GM19043 (cell line): ENCODE data around the gene NFIA.
"Not testable (repeated sequence)": the region's sequence is repeated elsewhere in the genome, so short reads cannot be mapped to it uniquely, and the experiment has no call there.

ENCODE experiments used
- ATAC-seq: cut with Tn5 transposase; IDR thresholded peaks from one replicate; pipeline ENCODE4 v1.9.1; 2021; ENCODE audit warnings: low read depth; ENCODE audit not compliant: unreplicated experiment

NFIA gene

DNA sequence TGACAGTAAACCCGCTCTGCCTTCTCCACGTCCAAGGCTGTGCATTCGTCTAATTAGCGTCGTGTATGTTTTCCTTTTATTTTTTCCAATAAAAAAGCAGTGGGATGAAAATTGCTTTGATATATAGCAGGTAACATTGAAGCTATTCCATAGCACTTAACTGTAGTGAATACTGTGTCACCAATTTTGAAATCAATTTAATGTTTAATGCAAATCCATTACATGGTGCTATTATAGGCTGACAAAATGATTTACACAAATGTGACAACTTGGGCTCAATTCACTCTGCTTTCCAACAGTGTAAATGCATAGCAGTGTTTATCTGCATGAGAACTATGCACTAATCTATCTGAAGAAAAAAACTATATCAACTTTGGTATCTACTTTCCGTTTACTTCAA, 377.8 kb downstream of the NFIA start:
- no peak for ATAC-seq

DNA sequence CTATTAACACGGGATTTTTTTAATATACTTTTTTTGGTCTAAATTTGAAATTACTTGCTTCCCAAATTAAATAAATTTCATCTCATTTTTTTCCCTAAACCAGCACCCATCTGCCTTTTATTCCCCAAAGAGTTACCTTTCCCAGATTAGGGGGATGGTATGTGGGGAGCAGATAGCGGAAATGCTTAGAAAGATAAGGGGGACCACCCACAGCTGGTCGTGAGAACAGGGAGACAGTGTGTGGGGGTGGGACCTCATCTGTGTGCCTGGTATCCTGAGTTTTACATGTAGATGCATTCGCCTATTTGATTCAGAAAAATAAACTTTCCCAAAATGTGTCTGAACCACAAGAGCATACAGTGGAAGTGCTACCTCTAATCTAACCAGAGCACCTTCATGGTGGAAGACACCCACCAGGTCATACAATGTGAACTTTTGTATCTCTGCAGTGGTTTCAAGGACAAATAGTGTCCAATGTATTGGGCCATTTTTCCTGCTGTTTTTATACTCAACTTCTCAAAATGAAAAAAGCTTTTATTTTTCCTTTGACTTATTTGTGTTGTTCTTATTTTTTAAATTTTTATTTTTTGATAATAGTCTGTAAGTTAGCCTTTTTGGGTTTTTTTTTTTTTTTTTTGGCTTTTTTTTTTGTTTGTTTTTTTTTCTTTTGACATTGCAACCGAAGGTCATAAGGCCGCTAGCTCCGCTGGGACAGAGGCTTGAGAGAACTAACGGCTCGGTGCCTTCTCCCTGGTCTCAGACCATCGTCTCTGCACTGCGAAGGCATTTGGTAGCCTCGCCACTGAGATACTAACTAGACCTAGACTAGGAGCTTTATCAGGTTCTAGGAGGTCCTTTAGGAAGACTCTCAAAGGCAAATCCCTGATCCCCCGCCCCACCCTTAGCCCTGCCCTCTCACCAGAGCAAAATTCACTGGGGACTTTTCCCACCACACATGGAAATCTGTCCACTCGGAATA, 379.3 kb downstream of the NFIA start:
- ATAC-seq, result no peak

DNA sequence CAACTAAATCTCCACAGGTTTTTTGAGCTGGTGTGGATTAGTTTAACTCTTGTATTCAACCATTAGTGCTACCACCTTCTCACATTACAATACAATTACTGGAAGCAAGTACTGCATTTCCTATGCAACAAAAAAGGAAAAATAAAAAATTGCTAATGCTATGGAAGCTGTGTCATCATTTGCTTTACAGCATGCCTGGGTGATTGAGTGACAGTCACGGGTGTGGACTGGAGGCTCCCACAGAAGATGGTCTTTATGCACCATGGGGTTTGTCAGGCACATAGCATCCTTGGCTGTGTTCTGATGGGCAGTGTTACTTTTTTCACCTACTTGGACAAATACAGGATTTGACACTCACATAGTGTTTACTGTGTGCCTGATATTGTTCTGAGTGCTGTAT, 380.3 kb downstream of the NFIA start:
- no peak for ATAC-seq

DNA sequence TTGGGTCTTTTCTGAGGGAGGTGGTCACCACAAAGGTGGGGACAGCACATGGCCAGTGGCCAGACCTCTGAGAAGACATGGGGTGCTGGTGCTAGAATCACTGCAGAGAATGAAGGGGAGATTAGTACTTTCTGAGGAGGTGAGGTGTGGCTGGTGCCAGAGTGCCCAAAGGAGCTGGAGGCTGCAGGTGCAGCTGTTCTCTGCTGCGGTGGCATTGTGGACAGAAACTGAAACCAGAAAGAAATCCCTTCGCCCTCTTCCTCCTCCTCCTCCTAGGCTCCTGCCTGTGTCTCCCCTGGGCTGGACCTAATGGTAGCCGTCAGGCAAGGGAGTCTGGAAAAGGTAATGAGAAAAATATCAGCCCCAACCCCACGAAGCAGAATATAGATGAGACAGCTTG, 380.9 kb downstream of the NFIA start:
- no peak for ATAC-seq

DNA sequence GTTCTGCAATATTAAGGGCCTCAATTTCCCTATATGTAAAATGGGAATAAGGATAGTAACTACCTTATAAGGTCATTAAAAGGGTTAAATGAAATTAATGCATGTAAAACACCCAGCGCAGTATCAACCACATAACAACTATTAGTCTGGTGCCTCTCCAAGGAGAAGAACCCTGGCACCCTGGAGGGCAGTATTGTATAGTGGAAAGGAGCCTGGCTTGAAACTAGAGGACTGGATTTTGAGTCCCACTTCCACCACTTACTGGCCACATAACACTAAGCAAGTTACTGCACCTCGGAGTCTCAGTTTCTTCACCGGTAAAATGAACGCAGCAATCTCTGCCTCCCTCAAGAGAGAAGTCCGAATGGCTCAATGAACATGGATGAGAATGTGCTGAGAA, 385.5 kb downstream of the NFIA start:
- ATAC-seq, result not testable (repeated sequence)

DNA sequence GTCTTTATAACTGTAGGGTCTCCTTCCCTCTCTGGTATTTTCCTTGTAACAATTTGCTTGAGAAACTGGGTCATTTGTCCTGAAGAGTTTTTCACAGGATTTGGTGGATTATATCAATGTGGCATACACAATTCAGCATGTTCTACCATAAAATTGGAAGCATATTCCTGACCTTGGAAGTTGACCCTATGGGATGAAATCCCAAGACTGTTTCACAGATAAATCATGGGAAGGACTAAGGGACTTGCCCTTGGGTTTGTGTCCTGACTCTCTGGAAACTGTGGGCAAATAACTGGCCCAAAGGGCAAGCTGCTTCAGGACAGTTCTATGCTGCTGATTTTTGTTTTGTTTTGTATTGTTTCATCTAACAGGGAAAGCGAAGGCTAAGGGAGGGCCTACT, 387.0 kb downstream of the NFIA start:
- ATAC-seq, result no peak

DNA sequence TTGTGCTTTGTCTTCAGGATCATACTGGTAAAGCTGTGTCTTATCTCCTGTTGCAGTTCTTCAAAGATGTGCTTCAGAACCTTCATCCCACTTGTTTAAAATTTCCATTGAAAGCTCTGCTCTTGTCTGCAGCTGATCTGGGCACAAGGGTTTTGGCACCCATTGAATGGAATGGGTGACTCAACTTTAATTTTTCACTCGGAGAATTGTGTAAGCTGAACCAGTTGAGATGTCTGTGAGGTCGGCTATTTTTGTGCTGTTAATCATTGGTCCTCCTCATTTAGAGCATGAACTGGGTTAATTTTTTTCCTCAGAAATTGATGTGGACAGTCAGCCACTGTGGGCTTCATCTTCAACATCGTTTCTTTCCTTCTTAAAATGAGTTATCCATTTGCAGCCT, 390.5 kb downstream of the NFIA start:
- ATAC-seq, result no peak

DNA sequence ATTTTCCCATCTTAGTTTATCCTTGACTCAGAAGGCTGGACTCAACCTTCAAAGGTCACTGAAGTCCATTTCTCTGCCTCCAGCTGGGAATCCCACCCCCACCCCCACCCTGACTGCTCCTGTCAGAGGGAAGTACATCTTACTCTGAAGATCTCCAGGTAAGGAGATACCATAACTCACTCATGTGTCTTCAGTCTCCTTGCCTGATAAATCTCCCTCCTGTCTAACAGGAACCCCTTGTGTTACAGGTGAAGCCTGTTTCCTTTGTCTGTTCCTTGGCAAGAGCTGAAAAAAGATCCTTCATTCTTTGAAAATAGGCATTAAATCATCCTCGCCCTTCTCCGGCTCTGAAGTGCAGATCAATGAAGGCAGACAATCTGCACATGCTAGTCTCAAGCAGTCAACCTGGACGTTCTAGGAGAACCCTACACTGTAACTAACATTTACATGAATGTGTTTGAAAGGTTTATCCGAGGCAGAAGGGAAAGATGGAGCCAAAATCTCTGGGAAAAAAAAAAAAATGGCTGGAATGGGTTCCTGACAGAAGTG, 392.0 kb downstream of the NFIA start:
- ATAC-seq, result no peak

DNA sequence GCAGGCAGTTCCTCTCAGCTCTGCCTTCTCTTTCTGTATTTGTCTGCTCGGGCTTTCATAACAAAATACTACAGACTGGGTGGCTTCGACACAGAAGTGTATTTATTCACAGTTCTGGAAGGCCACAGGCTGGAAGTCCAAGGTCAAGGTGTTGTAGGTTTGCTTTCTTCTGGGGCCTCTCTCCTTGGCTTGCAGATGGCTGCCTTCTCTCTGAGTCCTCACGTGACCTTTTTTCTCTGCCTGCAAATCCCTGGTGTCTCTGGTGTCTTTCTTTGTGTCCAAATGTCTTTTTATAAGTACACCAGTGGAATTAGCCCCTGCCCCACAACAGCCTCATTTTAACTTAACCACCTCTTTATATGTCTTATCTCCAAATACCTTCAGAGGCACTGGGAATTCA, 392.6 kb downstream of the NFIA start:
- ATAC-seq, result no peak

DNA sequence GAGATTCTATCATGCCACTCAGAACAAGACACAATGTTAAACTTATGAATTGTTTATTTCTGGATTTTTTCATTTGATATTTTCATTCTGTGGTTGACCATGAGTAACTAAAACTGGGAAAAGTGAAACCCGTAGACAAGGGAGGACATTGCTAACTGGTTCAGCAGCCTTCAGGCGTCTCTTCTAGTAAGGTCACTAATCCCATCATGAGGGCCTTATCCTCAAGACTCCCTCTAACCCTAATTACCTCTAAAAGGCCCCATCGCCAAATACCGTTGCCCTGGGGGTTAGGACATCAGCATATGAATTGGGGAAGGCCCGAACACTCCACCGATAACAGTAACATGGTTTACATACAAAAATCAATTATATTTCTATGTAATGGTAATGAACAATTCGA, 394.9 kb downstream of the NFIA start:
- ATAC-seq, result no peak

DNA sequence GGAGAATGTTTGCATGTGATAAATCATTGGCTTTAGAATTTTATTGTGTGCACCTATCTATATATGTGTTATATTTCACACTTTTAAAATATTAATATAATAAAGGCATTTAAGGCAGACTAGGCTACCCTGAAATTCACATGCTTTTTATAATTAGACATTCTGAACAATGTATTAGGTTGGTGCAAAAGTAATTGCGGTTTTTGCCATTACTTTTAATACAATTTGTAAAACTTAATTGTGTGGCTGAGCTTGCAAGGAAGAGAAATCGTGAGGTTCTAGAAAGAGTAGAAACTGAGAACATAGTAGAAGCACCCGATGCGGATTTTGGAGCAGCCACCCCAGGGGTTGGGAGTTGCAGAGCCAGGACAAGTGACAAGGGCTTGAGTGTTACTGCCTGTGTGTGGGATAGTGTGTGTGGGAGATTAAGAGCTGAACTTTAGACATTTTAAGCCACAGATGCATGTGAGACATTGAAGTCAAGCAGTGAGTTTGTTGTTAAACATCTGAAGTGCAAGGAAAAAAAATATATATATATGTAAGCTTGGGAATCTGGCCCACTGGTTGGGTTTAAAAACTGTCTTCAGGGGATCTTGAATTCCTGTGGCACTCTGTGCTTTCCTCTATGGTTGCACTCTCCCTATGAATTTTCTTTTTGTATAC, 398.0 kb downstream of the NFIA start:
- no peak for ATAC-seq

DNA sequence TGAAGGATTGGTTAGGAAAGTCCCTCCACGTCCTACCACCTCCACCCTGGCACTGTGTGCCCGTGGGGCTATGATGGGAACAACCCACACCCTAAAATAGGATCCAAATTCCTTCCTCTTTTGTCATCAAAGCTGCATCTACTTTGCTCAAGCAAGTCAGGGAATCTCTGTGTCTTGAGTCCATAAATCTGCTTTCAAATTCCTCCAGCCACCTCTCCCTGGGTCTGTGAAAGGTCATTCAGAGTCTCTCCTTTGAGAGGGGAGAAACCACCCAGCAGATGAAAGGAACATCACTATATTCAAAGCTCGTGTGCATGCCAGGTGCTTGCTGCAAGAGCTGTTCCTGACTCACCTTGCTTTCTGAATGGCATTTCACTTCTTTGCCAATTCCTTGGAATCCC, 399.0 kb downstream of the NFIA start:
- ATAC-seq, result no peak

DNA sequence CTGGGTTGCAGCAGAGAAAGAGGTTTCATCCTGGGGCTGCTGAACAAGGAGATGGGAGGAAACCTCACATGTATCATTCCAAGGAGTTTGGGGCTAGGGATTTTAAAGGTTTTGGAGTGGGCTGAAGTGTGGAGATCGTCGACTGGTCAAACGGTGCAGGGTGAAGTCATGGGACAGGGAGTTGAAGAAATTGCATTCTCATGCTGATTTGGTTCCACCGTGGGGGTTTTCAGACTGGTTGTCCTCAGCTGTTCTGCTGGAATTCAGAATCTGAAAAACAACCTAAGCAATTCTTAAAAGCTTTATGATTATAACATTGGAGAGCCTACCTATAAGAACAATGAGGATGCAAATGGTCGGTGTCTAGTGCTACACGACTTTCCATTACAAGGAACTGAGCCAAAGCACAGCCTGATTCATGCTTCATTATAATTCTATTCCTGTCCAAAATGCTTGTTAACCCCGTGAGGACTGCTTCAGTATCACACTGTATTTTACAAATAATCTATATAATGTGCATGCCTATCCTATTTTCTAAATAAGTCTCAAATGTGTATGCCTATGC, 399.9 kb downstream of the NFIA start:
- ATAC-seq, result no peak

DNA sequence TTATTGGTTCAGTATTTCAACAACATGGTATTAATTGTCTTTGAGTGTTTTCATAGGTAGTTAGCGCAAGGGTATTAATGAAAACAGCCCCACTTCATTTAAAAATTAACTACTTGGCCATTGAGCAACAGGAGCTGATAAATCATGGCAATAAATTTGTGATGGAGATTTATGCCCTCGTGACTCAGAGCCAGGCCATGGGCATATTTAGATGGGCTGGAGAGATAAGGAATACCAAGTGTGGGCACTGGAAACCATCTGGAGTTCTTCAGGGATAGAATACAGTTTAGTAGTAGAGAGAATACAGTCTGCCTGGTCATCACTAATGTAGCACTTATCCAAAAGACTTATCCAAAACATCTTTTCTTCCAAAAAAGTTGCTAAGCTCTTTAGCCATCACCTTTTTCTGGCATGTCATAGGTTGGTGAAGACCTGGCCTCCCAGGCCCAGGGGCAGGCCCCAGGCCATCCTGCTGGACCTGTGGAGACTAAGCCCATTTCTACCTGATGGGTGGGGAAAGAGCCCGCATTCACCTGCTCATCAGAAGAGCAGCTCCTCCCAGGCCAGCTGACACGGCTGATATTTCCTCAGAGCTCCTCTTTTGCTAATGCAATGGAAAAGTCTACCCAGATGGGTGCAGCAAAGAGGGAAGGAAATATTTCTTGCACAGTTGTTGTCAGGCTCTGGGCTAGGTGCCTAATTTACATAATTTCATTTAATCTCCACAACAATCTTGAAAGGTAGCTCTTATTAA, 404.6 kb downstream of the NFIA start:
- ATAC-seq, result no peak

DNA sequence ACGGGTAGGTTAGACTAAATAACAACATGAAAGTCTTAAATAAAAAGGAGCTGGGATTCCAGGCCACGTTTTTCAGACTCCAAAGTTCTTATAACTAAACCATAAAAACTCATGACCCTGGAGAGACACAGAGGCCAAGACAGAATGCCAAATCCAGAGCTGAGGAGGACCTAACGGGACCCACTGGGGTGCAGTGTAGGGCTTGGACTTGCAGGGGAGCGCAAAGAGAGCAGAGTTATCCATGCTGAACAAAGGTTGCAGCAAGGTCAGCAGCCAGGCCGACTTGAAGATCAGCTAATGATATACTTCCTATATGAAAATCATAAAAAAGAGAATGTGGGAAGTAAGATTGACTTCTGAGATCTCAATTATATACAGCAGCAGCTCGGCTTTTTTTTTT, 405.4 kb downstream of the NFIA start:
- no peak for ATAC-seq

DNA sequence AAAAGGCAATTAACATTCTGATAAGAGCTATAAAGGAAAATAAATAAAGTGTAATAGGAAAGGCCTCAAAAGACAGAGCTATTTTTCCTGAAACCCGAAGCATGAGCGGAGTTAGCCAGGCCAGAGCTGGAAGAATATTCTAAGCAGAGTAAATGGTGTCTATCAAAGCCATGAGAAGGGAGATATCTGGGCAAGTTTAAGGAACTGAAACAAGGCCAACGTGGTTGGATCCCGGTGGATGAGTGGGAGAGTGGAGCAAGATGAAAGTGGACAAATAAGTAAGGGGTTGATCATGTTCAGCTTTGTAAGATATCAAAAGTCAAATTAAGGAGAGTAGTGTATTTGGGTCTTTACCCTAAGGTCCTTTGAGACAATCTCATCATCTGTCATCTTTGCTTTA, 408.6 kb downstream of the NFIA start:
- ATAC-seq, result no peak

DNA sequence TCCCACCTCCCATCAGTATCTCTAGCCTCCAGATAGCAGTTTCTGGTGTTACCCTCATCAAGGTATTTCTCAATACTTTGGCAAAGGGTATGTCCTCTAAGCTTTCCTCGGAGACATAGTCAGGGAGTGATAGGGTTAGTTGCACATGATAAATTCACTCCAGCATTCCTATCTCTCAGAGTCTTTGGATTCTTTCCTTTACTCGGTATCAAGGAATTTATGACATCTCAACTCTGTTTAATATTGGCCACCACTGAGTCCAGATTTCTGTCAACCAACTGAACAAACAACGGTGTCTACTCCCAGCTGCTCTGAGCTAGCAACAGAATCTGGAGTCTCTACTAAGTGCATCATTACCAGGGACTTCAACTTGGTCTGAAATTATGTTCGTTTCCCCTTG, 409.1 kb downstream of the NFIA start:
- ATAC-seq, result no peak

DNA sequence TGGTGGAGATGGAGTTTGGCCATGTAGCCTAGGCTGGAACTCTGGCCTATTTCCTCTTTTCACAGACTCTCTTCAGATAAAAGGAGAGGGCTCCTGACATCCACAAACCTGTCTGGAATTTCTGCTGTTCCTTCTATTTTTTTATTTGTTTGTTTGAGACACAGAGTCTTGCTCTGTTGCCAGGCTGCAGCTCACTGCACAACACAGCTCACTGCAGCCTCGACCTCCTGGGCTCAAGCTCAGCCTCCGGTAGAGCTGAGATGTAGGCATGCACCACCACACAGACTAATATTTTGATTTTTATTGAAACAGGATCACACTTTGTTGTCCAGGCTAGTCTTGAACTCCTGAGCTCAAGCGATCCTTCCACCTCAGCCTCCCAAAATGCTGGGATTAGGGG, 411.6 kb downstream of the NFIA start:
- no peak for ATAC-seq

DNA sequence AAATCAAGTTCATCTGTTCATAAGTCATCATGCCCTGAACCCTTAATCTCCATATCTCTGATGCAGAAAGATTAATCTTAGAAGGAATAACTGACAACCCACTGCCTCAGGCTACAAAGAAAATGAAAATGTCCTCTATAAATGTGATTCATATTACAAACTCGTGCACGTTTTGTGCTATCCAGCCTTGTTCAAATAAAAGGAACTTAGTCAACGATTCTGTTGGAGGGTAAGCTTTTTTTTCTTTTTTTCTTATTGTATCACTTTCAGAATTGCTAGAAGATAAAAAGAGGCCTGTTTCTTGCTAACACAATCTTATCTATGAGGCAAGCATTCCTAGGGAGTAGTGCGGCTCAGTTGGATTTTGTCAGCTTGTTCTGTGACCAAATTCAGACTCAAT, 414.1 kb downstream of the NFIA start:
- no peak for ATAC-seq

DNA sequence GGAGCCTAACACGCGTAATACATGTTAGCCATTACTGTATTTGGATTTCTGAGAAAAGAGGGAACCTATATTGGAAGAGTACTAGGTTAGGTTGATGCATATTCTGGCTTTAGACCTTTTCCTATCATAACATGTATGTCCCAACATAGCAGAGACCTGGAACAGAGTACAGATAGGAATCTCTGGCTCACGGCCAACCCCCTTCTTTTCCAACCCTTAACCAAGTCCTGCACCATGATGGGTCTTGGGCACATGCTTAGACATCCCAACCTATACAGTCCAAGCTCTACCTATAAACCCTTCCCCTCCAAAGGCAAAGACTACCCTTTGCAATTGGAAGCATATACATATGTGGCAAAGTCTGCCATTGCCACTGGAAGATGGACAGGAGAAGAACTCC, 414.7 kb downstream of the NFIA start:
- ATAC-seq, result no peak

DNA sequence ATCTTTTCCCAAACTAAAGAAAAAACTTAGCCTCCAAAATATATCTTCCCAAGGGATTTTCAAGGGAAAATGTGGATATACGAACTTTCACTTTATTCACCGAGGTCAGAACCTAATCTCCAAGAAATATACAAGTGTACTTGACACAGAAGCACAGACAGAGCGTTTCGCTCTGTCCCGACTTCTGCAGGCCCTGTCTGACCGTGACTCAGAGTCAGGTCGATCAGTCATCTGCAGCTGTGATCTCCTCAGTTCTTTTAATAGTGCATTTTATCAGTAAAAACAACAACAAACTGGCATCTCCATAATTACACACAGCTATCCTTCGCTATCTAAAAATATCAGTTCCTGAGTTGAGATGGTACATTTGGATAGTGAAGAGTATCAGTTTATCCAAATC, 416.0 kb downstream of the NFIA start:
- no peak for ATAC-seq
